ENCODE results near the gene CTNNA3. TPM values are rescaled to one million over a fixed set of nuclear protein-coding genes. Genes with fewer than 3 reads are reported as not detected.

The CTNNA3 gene
- polyA plus RNA-seq, 2 donors: 0.08 to 0.10 TPM

DNA sequence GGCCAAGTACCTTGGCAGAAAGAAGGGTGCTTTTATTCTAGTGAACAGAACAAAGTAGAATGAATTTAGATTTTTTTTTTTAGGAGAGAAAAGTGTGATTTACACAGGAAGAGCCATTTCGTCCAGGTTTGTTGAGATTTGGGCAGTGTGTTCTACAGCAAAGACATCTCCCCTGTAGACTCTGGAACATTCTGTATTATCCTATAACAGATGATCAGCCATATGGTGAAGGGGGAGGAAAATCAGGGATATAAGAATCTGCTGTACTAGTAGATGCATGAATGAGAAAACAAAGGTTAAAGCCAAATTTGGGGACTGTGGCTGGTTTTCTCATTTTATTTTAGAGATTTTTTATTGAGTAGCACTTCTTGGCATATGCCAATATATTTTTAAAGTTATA is 1223.8 kb downstream of the CTNNA3 start:
- H3K4me3 ChIP-seq (ENCODE audit: low read depth in 1 of 2, low read length in 2 of 2): no peak overlapping the region
- WGBS, 2 donors: 51 to 56% methylated on average over 1 of the region's 1 CpG
- H3K36me3 ChIP-seq (ENCODE audit: control insufficient read depth in 2 of 2, insufficient read depth in 2 of 2, low read length in 1 of 2): no peaks in the 10 kb centered on the region
- H3K27ac ChIP-seq (ENCODE audit: low read depth in 2 of 2, low read length in 1 of 2): no peak overlapping the region
- no peaks in the 10 kb centered on the region for H3K27me3 ChIP-seq (ENCODE audit: control insufficient read depth in 1 of 2, insufficient read depth in 2 of 2, low read length in 2 of 2)
- H3K4me1 ChIP-seq (ENCODE audit: control insufficient read depth in 2 of 2, insufficient read depth in 2 of 2, low read length in 1 of 2): no peaks in the 10 kb centered on the region
- H3K9me3 ChIP-seq (ENCODE audit: control insufficient read depth in 2 of 2, insufficient read depth in 1 of 2, low read depth in 1 of 2, low read length in 1 of 2): peaks cover 0 to 2% of the 10 kb centered on the region in 2 donors

DNA sequence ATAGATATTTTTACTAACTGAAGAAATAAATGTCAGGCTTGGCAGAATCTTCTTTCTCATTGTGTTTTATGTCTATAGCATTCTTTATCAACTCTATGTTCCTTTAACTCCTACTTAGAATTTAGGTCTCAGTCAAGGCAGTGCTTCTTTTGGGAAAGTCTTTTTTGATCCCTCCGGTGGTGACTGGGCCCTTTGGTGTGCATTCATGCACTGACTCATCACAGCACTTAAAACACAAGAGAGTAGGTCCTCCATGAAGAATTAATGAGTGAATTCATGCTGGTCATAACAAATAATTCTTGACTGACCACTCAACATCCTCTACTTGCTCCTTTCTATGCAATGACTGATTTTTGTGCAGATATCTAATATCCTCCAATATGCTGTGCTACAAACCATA is 1229.0 kb downstream of the CTNNA3 start:
- H3K27me3 ChIP-seq (ENCODE audit: control insufficient read depth in 1 of 2, insufficient read depth in 2 of 2, low read length in 2 of 2): no peaks in the 10 kb centered on the region
- no peak overlapping the region for H3K27ac ChIP-seq (ENCODE audit: low read depth in 2 of 2, low read length in 1 of 2)
- H3K4me3 ChIP-seq (ENCODE audit: low read depth in 1 of 2, low read length in 2 of 2): no peak overlapping the region
- 71 to 86% methylated on average over 1 of the region's 1 CpG for WGBS, 2 donors
- no peaks in the 10 kb centered on the region for H3K4me1 ChIP-seq (ENCODE audit: control insufficient read depth in 2 of 2, insufficient read depth in 2 of 2, low read length in 1 of 2)
- no peaks in the 10 kb centered on the region for H3K9me3 ChIP-seq (ENCODE audit: control insufficient read depth in 2 of 2, insufficient read depth in 1 of 2, low read depth in 1 of 2, low read length in 1 of 2)
- H3K36me3 ChIP-seq (ENCODE audit: control insufficient read depth in 2 of 2, insufficient read depth in 2 of 2, low read length in 1 of 2): no peaks in the 10 kb centered on the region

DNA sequence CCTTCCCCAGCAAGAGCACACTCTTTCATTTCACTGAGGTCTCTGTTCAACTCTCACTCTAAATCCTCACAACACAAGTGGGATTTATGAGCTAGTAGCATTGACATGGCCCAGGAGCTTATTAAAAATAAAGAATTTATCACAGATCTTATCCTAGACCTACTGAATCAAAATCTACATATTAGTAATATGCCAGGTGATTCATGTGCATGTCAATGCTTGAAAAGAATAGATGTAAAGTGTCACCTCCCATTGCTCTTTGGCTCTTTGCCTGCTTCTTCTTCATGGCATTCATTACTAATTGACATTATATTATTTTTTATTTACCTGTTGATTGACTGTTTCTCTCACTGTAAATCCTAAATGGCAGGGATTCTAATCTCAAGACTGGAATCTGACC is 1229.4 kb downstream of the CTNNA3 start:
- H3K9me3 ChIP-seq (ENCODE audit: control insufficient read depth in 2 of 2, insufficient read depth in 1 of 2, low read depth in 1 of 2, low read length in 1 of 2): no peaks in the 10 kb centered on the region
- no peaks in the 10 kb centered on the region for H3K36me3 ChIP-seq (ENCODE audit: control insufficient read depth in 2 of 2, insufficient read depth in 2 of 2, low read length in 1 of 2)
- no peaks in the 10 kb centered on the region for H3K27me3 ChIP-seq (ENCODE audit: control insufficient read depth in 1 of 2, insufficient read depth in 2 of 2, low read length in 2 of 2)
- H3K4me3 ChIP-seq (ENCODE audit: low read depth in 1 of 2, low read length in 2 of 2): no peak overlapping the region
- H3K4me1 ChIP-seq (ENCODE audit: control insufficient read depth in 2 of 2, insufficient read depth in 2 of 2, low read length in 1 of 2): no peaks in the 10 kb centered on the region
- H3K27ac ChIP-seq (ENCODE audit: low read depth in 2 of 2, low read length in 1 of 2): no peak overlapping the region

DNA sequence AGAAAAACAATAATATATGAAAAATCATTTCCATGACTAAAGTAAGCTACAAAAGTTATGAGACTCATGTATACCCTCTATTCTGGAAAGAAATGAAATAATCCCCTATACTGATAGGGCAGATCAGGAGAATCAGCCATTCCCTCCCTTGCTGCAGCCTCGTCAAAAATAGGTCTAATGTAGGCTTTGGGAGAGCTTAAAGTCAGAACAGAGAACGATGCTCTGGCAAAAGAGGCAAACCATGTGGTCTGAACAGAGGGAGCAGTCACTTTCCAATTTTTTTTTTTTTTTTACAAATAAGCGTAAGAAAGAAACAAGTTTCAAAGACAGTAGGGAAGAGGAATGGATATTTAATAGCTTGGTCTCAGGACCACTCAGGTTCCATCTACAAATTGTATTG is 1232.4 kb downstream of the CTNNA3 start:
- Histone ChIP-seq H3K36me3 (ENCODE audit: control insufficient read depth in 2 of 2, insufficient read depth in 2 of 2, low read length in 1 of 2) (no peaks in the 10 kb centered on the region), H3K27ac (ENCODE audit: low read depth in 2 of 2, low read length in 1 of 2) (no peak overlapping the region), H3K4me1 (ENCODE audit: control insufficient read depth in 2 of 2, insufficient read depth in 2 of 2, low read length in 1 of 2) (no peaks in the 10 kb centered on the region), H3K9me3 (ENCODE audit: control insufficient read depth in 2 of 2, insufficient read depth in 1 of 2, low read depth in 1 of 2, low read length in 1 of 2) (no peaks in the 10 kb centered on the region), H3K4me3 (ENCODE audit: low read depth in 1 of 2, low read length in 2 of 2) (no peak overlapping the region), H3K27me3 (ENCODE audit: control insufficient read depth in 1 of 2, insufficient read depth in 2 of 2, low read length in 2 of 2) (no peaks in the 10 kb centered on the region)
- 58 to 76% methylated on average over 3 of the region's 3 CpGs for WGBS, 2 donors

DNA sequence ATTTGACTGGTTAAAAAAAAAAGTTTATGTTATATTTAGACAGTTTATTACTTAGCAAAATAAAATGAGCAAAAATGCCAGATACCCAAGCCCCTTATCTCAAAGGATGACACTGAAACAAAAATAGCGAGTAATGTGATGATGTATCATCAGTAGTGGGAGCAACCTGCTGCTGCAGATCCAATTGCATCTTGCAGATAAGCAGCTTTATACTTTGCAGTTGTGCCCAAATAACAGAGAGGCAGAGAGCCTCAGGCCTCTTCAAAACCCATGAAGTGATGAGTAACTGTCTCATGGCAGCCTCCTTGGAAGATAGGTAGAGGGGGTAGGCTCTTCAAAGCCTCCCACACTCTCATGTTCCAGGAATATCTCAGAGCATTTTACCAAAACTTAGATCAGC is 1238.4 kb downstream of the CTNNA3 start:
- Histone ChIP-seq H3K27me3 (ENCODE audit: control insufficient read depth in 1 of 2, insufficient read depth in 2 of 2, low read length in 2 of 2) (no peaks in the 10 kb centered on the region), H3K27ac (ENCODE audit: low read depth in 2 of 2, low read length in 1 of 2) (no peak overlapping the region), H3K9me3 (ENCODE audit: control insufficient read depth in 2 of 2, insufficient read depth in 1 of 2, low read depth in 1 of 2, low read length in 1 of 2) (peaks cover 2% of the 10 kb centered on the region in 2 donors), H3K4me3 (ENCODE audit: low read depth in 1 of 2, low read length in 2 of 2) (no peak overlapping the region), H3K36me3 (ENCODE audit: control insufficient read depth in 2 of 2, insufficient read depth in 2 of 2, low read length in 1 of 2) (no peaks in the 10 kb centered on the region), H3K4me1 (ENCODE audit: control insufficient read depth in 2 of 2, insufficient read depth in 2 of 2, low read length in 1 of 2) (no peaks in the 10 kb centered on the region)
- WGBS, 2 donors: 85 to 87% methylated on average over 1 of the region's 1 CpG

DNA sequence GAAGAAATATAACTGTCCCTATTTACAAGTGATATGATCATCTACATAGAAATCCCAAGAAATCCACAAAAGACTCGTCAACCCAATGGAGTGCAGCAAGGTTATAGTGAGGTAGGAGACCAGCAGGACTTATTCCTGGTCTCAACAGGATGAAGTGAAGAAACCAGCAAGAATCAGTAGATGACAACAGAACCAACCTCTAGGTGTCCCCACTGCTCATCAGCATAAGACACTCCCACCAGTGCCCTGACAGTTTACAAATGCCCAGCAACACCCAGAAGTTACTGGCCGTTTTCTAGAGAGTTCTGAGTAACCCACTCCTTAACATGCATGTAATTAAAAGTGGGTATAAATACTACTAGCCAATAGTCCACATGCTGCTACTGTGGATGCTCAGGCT is 1240.7 kb downstream of the CTNNA3 start:
- Histone ChIP-seq H3K9me3 (ENCODE audit: control insufficient read depth in 2 of 2, insufficient read depth in 1 of 2, low read depth in 1 of 2, low read length in 1 of 2) (peaks cover 2 to 3% of the 10 kb centered on the region in 2 donors), H3K27me3 (ENCODE audit: control insufficient read depth in 1 of 2, insufficient read depth in 2 of 2, low read length in 2 of 2) (no peaks in the 10 kb centered on the region), H3K4me1 (ENCODE audit: control insufficient read depth in 2 of 2, insufficient read depth in 2 of 2, low read length in 1 of 2) (no peaks in the 10 kb centered on the region), H3K27ac (ENCODE audit: low read depth in 2 of 2, low read length in 1 of 2) (no peak overlapping the region), H3K4me3 (ENCODE audit: low read depth in 1 of 2, low read length in 2 of 2) (no peak overlapping the region), H3K36me3 (ENCODE audit: control insufficient read depth in 2 of 2, insufficient read depth in 2 of 2, low read length in 1 of 2) (no peaks in the 10 kb centered on the region)
- WGBS, 2 donors: 58 to 59% methylated on average over 2 of the region's 2 CpGs

DNA sequence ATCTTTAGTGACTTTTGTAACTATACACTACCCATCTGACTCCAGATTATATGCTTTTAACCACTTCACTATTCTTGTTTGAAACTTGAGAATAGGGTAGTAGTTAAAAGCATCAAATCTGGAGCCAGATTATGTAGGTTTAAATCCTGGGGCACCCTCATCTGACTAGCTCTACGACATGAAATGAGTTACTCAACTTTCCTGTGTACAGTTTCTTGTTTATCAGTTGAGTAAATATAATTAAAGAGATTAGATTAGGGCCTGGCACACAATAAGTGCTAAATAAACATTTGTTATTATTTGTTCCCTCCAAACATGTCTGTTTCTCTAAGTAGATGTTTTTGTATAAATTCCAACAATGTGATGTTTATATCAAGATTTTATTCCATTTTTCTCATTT is 1255.4 kb downstream of the CTNNA3 start:
- Histone ChIP-seq H3K27ac (ENCODE audit: low read depth in 2 of 2, low read length in 1 of 2) (no peak overlapping the region), H3K27me3 (ENCODE audit: control insufficient read depth in 1 of 2, insufficient read depth in 2 of 2, low read length in 2 of 2) (no peaks in the 10 kb centered on the region), H3K36me3 (ENCODE audit: control insufficient read depth in 2 of 2, insufficient read depth in 2 of 2, low read length in 1 of 2) (no peaks in the 10 kb centered on the region), H3K9me3 (ENCODE audit: control insufficient read depth in 2 of 2, insufficient read depth in 1 of 2, low read depth in 1 of 2, low read length in 1 of 2) (peaks cover 0 to 4% of the 10 kb centered on the region in 2 donors), H3K4me1 (ENCODE audit: control insufficient read depth in 2 of 2, insufficient read depth in 2 of 2, low read length in 1 of 2) (no peaks in the 10 kb centered on the region), H3K4me3 (ENCODE audit: low read depth in 1 of 2, low read length in 2 of 2) (no peak overlapping the region)
- WGBS, 2 donors: 33 to 46% methylated on average over 1 of the region's 1 CpG

DNA sequence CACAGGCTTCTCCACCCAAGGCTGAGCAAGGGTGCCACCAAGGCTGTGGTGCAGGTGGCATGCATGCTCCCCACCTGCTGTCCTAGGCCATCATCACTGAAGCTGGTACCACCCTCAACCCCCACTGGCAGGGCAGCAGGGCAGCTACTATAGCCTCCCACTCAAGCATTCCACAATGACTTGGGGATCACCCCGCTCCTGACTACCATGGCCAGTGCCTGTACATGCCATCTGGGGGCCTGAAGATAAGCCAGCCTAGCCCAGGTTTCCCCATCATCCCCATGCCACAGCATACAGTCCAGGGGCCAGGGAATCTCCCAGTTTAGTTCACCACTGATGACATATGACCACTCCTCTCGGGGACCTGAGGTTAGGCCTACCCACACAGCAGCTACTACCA is 1281.1 kb downstream of the CTNNA3 start:
- Histone ChIP-seq H3K27ac (ENCODE audit: low read depth in 2 of 2, low read length in 1 of 2) (no peak overlapping the region), H3K4me1 (ENCODE audit: control insufficient read depth in 2 of 2, insufficient read depth in 2 of 2, low read length in 1 of 2) (no peaks in the 10 kb centered on the region), H3K36me3 (ENCODE audit: control insufficient read depth in 2 of 2, insufficient read depth in 2 of 2, low read length in 1 of 2) (no peaks in the 10 kb centered on the region), H3K9me3 (ENCODE audit: control insufficient read depth in 2 of 2, insufficient read depth in 1 of 2, low read depth in 1 of 2, low read length in 1 of 2) (peaks cover 0 to 7% of the 10 kb centered on the region in 2 donors), H3K27me3 (ENCODE audit: control insufficient read depth in 1 of 2, insufficient read depth in 2 of 2, low read length in 2 of 2) (no peaks in the 10 kb centered on the region), H3K4me3 (ENCODE audit: low read depth in 1 of 2, low read length in 2 of 2) (no peak overlapping the region)
- 72 to 77% methylated on average over 2 of the region's 2 CpGs for WGBS, 2 donors

DNA sequence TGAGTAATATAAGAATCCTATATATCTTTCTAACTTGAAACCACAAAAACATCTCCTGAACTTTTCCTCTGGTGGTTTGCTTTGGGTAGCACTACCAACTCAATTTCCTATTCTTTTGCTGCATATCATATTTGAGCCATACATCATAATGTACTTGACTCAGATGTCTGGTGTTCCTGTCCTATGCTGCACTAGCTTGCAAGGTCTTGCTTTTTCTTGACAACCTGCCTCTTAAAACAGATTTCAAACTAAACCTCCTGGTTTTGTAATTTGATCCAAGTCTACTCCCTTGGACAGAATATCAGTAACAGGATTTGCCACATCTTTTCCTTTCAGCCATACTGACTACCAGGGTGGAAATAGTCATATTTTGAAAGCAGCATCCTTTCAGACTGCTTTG is 1290.4 kb downstream of the CTNNA3 start:
- Histone ChIP-seq H3K36me3 (ENCODE audit: control insufficient read depth in 2 of 2, insufficient read depth in 2 of 2, low read length in 1 of 2) (no peaks in the 10 kb centered on the region), H3K4me1 (ENCODE audit: control insufficient read depth in 2 of 2, insufficient read depth in 2 of 2, low read length in 1 of 2) (no peaks in the 10 kb centered on the region), H3K9me3 (ENCODE audit: control insufficient read depth in 2 of 2, insufficient read depth in 1 of 2, low read depth in 1 of 2, low read length in 1 of 2) (no peaks in the 10 kb centered on the region), H3K27me3 (ENCODE audit: control insufficient read depth in 1 of 2, insufficient read depth in 2 of 2, low read length in 2 of 2) (no peaks in the 10 kb centered on the region), H3K4me3 (ENCODE audit: low read depth in 1 of 2, low read length in 2 of 2) (no peak overlapping the region), H3K27ac (ENCODE audit: low read depth in 2 of 2, low read length in 1 of 2) (no peak overlapping the region)

DNA sequence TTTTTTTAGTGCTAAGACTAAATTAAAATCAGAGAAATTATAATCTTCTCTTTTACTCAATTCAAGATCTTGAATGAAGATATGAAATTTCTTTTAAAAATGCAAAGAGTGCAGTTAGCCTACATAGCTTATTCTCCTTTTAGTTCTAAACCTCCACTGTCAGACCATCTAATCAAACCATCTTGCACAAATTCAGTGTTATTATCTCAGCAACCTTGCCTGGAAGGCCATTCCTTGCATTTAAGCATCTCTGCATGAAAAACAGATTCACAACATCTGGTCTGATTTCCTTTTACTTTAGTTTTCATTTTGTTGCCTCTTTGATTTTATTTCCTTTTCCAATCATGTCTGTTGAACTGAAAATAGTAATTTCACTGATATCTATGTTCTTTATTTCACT is 1297.3 kb downstream of the CTNNA3 start:
- no peaks in the 10 kb centered on the region for H3K36me3 ChIP-seq (ENCODE audit: control insufficient read depth in 2 of 2, insufficient read depth in 2 of 2, low read length in 1 of 2)
- H3K4me1 ChIP-seq (ENCODE audit: control insufficient read depth in 2 of 2, insufficient read depth in 2 of 2, low read length in 1 of 2): no peaks in the 10 kb centered on the region
- H3K9me3 ChIP-seq (ENCODE audit: control insufficient read depth in 2 of 2, insufficient read depth in 1 of 2, low read depth in 1 of 2, low read length in 1 of 2): no peaks in the 10 kb centered on the region
- no peak overlapping the region for H3K27ac ChIP-seq (ENCODE audit: low read depth in 2 of 2, low read length in 1 of 2)
- no peaks in the 10 kb centered on the region for H3K27me3 ChIP-seq (ENCODE audit: control insufficient read depth in 1 of 2, insufficient read depth in 2 of 2, low read length in 2 of 2)
- no peak overlapping the region for H3K4me3 ChIP-seq (ENCODE audit: low read depth in 1 of 2, low read length in 2 of 2)

Measured in esophagus (tissue), 2 donors.